Stimulated activated CD4-positive, alpha-beta T cell treated with anti-CD3 and anti-CD28 coated beads, Interleukin-2, amount 100 ng/mL, for 24 hours (primary cell): ENCODE results near the gene SANBR.
A peak's percentile ranks its signal among the peaks of the same experiment; 100 is the strongest.
"Not testable (repeated sequence)": the region's sequence is repeated elsewhere in the genome, so short reads cannot be mapped to it uniquely, and the experiment has no call there.

Experiments
- DNase-seq, 2 donors: peaks; one replicate each; pipeline ENCODE4 v3.0.0-alpha.2; 2020

The SANBR gene

GRCh38 chr2:61065714-61066709 lies at the start of gene SANBR:
TSS of gene SANBR (plus strand) at chr2:61065871. CDS start at chr2:61070351, 4,480 bp downstream.
- peak; percentile 80 to 86 for DNase-seq

GRCh38 chr2:61015976-61016375 lies 49.7 kb upstream of the SANBR start:
- no peak for DNase-seq

- DNase-seq = peak; percentile 50
Observed at GRCh38 chr2:61016392-61017002, 49.2 kb upstream of the SANBR start.

- DNase-seq = peak; percentile 70 to 73
Observed at GRCh38 chr2:61017003-61017555, 48.6 kb upstream of the SANBR start.

- peak; percentile 72 to 75 for DNase-seq
Observed at GRCh38 chr2:61017556-61018317, 47.9 kb upstream of the SANBR start, which contains the start of the genes PEX13 and PUS10. TSS of gene PEX13 (plus strand) at chr2:61017720. CDS start at chr2:61017760, 40 bp downstream. TSS of gene PUS10 (minus strand) at chr2:61018255. CDS start at chr2:61011890, 6,365 bp downstream.

- no peak for DNase-seq
Observed at GRCh38 chr2:61018318-61018755, 47.3 kb upstream of the SANBR start.

- no peak for DNase-seq
Observed at GRCh38 chr2:61018798-61019197, 46.9 kb upstream of the SANBR start.

GRCh38 chr2:61021228-61021660 lies 44.4 kb upstream of the SANBR start:
- no peak for DNase-seq

GRCh38 chr2:61023670-61024069 lies 42.0 kb upstream of the SANBR start:
- DNase-seq = no peak

- no peak for DNase-seq
Observed at GRCh38 chr2:61029533-61029932, 36.1 kb upstream of the SANBR start.

- not testable (repeated sequence) for DNase-seq
Observed at GRCh38 chr2:61034592-61034991, 31.1 kb upstream of the SANBR start.

GRCh38 chr2:61036643-61037042 lies 29.0 kb upstream of the SANBR start:
- DNase-seq = not testable (repeated sequence)

GRCh38 chr2:61042807-61043206 lies 22.9 kb upstream of the SANBR start:
- no peak for DNase-seq

GRCh38 chr2:61044636-61045035 lies 21.0 kb upstream of the SANBR start:
- no peak for DNase-seq

GRCh38 chr2:61045226-61045625 lies 20.4 kb upstream of the SANBR start:
- DNase-seq = no peak

GRCh38 chr2:61045999-61046398 lies 19.7 kb upstream of the SANBR start:
- no peak for DNase-seq

- DNase-seq = no peak
Observed at GRCh38 chr2:61055557-61055956, 10.1 kb upstream of the SANBR start.

- no peak for DNase-seq
Observed at GRCh38 chr2:61057562-61057961, 8.1 kb upstream of the SANBR start.

- DNase-seq = no peak
Observed at GRCh38 chr2:61059382-61059781, 6.3 kb upstream of the SANBR start.

- no peak for DNase-seq
Observed at GRCh38 chr2:61074100-61074499, 8.4 kb downstream of the SANBR start.

GRCh38 chr2:61085883-61086282 lies 20.2 kb downstream of the SANBR start:
- DNase-seq = no peak

- no peak for DNase-seq
Observed at GRCh38 chr2:61089797-61090196, 24.1 kb downstream of the SANBR start.
